H7 (cell line): ENCODE results near the gene FFAR3. TPM values are rescaled to one million over a fixed set of nuclear protein-coding genes. Genes with fewer than 3 reads are reported as not detected.
"Not testable (repeated sequence)": the region's sequence is repeated elsewhere in the genome, so short reads cannot be mapped to it uniquely, and the experiment has no call there.

Experiments used
- DNase-seq: peaks from one replicate; pipeline ENCODE4 v3.0.0; 2012
- H3K27me3 ChIP-seq: 2 replicates; pipeline ENCODE4 v1.6.0; 2011; ENCODE audit warnings: mild to moderate bottlenecking, low read length; ENCODE audit not compliant: control insufficient read depth, insufficient read depth
- H3K36me3 ChIP-seq: replicated peaks from 2 replicates; pipeline ENCODE4 v1.5.1; 2011; ENCODE audit warnings: low read length; ENCODE audit not compliant: control insufficient read depth, insufficient read depth
- H3K4me3 ChIP-seq: 2 replicates; pipeline ENCODE4 v1.5.1; 2011; ENCODE audit warnings: low read depth, mild to moderate bottlenecking, control low read depth, low read length, moderate library complexity; ENCODE audit not compliant: insufficient read depth
- total RNA-seq: library from RNA; depleted of rRNA; stranded (reverse); fragments of >200 nt; shearing (Covaris generic); gene quantifications from 2 replicates; pipeline ENCODE4 v1.2.3, GENCODE V29; 2014

Gene FFAR3
- total RNA-seq, 1 experiment from 2014 or later, result not detected

GRCh38 chr19:35392742-35393715, 34.8 kb downstream of the FFAR3 start:
- Histone ChIP-seq H3K27me3 (no peaks in the 10 kb centered on the region), H3K36me3 (no peaks in the 10 kb centered on the region), H3K4me3 (no peak overlapping the region)
- no peak for DNase-seq

DNA sequence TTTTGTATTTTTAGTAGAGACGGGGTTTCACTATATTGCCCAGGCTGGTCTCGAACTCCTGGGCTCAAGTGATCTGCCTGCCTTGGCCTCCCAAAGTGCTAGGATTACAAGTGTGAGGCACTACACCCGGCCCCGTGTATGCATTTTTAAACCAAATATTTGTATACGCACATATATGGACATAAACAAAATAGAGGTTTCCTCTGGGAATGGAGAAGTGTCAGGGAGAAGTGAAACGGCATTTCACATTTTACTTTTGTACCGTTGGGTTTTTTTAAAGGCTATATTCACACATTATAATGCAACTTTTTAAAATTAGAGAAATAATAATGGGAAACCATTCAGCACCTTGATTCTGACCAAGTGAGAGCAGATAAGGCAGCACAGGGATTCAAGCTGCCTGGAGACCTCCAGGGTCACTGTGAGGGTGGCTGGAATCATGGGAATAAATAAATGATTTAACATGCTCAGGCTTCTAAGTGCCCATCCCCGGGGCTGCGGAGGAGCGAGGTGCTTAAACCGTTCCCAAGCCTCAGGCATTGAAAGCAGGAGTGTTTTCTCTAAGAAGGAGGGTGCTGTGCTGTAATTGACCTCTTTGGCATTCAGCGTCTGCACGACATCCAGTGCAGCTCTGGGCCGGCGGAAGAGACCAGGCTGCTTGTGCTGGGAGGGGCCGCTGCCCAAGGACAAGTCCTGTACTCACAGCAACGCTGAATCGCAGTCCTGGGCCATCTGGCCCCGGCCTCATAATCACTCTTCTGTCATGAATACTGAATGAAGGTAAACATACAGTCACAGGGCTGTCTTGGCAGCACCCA, 37.3 kb downstream of the FFAR3 start:
- H3K36me3 ChIP-seq, result no peaks in the 10 kb centered on the region
- DNase-seq, result no peak
- no peak overlapping the region for H3K4me3 ChIP-seq
- H3K27me3 ChIP-seq, result no peaks in the 10 kb centered on the region

GRCh38 chr19:35396240-35396885, 38.1 kb downstream of the FFAR3 start:
- Histone ChIP-seq H3K27me3 (no peaks in the 10 kb centered on the region), H3K4me3 (no peak overlapping the region), H3K36me3 (no peaks in the 10 kb centered on the region)
- no peak for DNase-seq

- Histone ChIP-seq H3K4me3 (no peak overlapping the region), H3K36me3 (no peaks in the 10 kb centered on the region), H3K27me3 (no peaks in the 10 kb centered on the region)
- no peak for DNase-seq
These were observed 38.8 kb downstream of the FFAR3 start for GRCh38 chr19:35397064-35397463.

DNA sequence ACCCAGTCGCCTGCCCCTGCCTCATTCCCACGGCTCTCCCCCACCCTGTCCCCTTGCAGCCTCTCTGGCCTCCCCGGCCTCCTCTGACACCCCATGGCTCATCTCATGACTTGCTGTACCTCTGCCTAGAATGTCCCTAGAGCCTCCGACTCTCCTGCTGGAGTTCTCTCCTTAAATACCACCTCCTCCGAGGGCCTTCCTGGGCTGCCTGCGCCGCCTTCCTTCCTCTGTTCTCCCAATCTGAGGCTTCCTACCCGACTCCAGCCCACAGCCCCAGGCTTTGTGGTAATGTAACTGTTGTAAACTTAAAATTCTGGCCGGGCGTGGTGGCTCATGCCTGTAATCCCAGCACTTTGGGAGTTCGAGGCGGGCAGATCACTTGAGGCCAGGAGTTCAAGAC, 40.3 kb downstream of the FFAR3 start:
- DNase-seq, result no peak

DNA sequence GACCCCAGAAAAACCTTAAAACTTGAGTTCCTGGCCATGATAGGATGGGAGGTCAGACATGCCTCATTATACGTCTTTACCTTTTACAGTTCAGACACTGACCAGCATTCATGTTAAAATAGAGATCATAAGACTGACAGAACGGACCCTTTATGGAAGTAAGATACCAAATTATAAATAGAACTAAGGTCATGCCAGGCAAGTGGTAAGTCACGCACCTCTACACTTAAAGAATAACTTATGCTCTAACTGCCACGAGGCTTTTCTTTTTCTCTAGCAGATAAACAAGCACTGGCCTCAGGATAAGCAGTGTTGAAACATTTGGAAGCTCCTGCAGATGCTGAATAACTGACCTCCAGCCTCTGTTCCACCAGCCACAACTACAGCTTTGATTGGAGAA, 41.0 kb downstream of the FFAR3 start:
- Histone ChIP-seq H3K4me3 (no peak overlapping the region), H3K27me3 (no peaks in the 10 kb centered on the region), H3K36me3 (no peaks in the 10 kb centered on the region)
- DNase-seq, result no peak

More for the DNA sequence above, 40.3 kb downstream of the FFAR3 start:
- H3K36me3 ChIP-seq, result no peaks in the 10 kb centered on the region
- H3K27me3 ChIP-seq, result no peaks in the 10 kb centered on the region
- no peak overlapping the region for H3K4me3 ChIP-seq

DNA sequence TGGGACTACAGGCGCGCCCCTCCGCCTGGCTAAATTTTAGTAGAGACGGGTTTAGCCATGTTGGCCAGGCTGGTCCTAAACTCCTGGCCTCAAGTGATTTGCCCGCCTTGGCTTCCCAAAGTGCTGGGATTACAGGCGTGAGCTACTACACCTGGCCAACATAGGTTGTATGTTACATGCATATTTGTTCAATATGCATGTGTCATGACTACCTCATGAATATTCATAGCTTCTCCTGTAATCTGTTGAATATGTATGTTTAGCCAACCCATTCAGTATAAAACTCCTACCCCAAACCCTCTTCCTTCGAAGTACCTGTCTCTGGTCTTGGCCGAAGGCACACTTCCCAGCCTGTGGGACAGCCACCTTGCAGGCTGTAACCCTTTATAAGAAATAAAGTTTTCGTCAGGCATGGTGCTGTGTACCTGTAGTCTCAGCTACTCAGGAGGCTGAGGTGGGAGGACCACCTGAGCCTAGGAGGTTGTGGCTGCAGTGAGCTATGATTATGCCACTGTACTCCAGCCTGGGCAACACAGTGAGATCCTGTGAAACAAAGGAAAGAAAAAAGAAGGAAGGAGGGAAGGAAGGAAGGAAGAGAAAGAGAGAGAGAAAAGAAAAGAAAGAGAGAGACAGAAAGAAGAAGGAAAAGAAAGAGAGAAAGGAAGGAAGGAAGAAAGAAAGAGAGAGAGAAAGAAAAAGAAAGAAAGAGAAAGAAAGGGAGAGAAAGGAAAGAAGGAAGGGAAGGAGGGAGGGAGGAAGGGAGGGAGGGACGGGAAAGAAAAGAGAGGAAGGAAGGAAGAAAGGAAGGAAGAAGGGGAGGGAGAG, 41.9 kb downstream of the FFAR3 start:
- Histone ChIP-seq H3K36me3 (no peaks in the 10 kb centered on the region), H3K27me3 (no peaks in the 10 kb centered on the region), H3K4me3 (no peak overlapping the region)
- no peak for DNase-seq

DNA sequence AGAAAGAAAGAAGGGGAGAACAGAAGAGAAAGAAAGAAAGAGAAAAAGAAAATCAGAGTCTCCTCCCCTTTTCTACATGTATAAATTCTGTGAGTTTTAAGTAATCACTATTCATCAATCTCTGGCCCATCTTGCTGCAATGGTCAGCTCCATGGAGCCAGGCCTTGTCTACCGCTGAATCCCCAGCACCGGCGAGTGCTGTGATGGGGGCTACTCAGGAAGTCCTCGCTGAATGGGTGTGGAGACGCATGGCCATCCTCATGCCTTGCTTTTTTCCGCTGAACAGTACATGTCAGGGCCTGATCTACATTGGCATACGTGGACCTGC, 42.5 kb downstream of the FFAR3 start:
- Histone ChIP-seq H3K36me3 (no peaks in the 10 kb centered on the region), H3K27me3 (no peaks in the 10 kb centered on the region), H3K4me3 (no peak overlapping the region)
- no peak for DNase-seq

- H3K36me3 ChIP-seq, DNase-seq, H3K27me3 ChIP-seq, H3K4me3 ChIP-seq: not testable (repeated sequence)
These were observed 43.2 kb downstream of the FFAR3 start for GRCh38 chr19:35401416-35401815.

- H3K4me3 ChIP-seq, result no peak overlapping the region
- no peaks in the 10 kb centered on the region for H3K27me3 ChIP-seq
- no peak for DNase-seq
- H3K36me3 ChIP-seq, result no peaks in the 10 kb centered on the region
These were observed 45.0 kb downstream of the FFAR3 start for GRCh38 chr19:35403116-35403760.

GRCh38 chr19:35404879-35405622, 46.8 kb downstream of the FFAR3 start:
- H3K36me3 ChIP-seq, result no peaks in the 10 kb centered on the region
- no peak overlapping the region for H3K4me3 ChIP-seq
- no peak for DNase-seq
- H3K27me3 ChIP-seq, result no peaks in the 10 kb centered on the region

GRCh38 chr19:35407619-35408018, 49.4 kb downstream of the FFAR3 start:
- Histone ChIP-seq H3K36me3 (no peaks in the 10 kb centered on the region), H3K4me3 (no peak overlapping the region), H3K27me3 (no peaks in the 10 kb centered on the region)
- DNase-seq, result no peak
